ENCODE data around the gene ABCA8.

DNA sequence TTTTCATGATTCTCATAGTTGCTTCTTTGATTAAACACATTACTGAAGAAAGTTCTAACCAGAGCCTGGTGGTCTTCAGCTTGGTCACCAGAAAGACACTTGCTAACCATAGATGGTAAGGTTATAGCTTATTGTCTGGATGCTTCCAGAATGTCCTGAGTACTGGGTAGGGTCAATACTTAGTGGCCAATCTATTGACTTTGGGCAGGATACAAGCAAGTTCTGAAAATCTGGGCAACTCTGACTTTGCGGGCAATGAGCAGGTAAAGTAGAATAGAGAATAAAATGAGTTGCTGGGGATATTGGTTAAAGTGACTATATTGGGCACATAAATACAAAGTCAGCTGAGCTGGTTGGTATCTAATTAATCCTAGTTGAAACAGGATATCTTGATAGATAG is 63.0 kb downstream of the ABCA8 start:
- TF ChIP-seq YY1 (IDR thresholded peaks at IDR 0.05; ENCODE audit: insufficient read depth, insufficient read length) (no peak), ZNF274 (IDR thresholded peaks at IDR 0.05; ENCODE audit: low read depth, low read length) (no peak), SUZ12 (IDR thresholded peaks at IDR 0.05; ENCODE audit: extremely low read depth, insufficient read depth, insufficient read length) (no peak)
